ENCODE measurements around the gene PTPRM.

PTPRM gene

DNA sequence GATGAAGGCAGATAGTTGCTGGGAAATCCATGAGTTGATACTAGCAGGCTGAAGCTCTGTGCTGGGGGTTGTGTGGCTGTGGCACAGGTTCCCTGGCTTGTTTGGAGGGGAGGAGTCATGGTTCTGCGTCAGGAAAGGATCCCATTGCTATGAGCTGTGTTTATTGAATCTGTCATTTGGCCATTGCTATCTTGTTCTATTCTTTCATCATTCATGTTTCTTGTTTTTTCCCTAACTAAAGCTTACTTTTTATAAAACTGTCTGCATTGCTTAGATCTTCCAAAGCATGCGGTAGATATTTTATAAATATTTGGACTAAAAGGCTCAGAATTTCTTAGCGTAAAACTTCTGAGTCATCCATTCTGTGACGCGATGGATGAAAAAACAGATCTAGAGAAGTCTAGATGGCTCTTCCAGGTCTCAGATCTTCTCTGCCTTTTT is 335.3 kb downstream of the PTPRM start:
- DNase-seq: no peak

DNA sequence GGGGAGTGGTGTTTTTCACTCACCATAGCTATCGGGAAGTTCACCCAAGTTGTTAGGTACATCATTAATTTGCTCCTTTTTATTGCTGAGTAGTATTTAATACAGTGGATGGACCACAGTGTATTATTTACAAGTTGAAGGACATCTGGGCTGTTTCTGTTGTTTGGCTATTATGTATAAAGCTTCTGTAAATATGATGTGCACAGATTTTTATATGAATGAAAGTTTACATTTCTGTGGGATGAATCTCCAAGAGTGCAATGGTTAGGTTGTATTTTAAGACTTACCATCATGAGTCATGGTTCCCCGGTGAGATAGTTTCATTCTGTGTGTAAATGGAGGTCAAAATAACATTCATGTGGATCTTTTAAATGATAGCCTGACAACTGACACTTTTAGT is 337.4 kb downstream of the PTPRM start:
- no peak for DNase-seq

DNA sequence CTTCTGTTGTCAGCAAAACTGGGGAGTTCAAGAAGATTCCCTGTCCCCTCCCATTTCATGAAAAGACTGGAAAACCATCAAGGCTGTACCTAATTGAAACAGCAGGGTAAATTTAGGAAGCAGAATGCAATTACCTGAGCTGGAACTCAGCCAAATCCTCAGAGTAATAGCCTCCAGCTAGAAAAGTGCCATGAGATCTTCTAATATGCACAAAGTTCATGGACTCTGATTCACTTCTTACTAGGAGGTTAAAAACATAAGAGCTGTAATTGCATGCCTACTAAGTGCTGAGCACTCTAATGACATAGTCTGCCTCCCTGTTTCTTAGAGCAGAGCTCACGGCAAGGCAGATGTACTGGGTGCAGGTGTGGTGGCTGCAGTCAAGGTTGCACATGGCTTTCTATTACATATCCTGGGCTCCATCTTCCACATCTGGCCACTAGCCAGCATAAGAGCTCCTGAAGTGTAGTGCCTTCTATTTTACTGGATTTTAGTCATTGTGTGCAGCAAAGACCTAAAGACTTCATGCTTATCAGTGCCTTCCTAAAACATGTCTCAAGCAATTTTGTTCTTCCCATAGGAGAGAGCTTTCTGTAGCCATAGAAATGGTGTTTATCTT is 341.7 kb downstream of the PTPRM start:
- DNase-seq: no peak

DNA sequence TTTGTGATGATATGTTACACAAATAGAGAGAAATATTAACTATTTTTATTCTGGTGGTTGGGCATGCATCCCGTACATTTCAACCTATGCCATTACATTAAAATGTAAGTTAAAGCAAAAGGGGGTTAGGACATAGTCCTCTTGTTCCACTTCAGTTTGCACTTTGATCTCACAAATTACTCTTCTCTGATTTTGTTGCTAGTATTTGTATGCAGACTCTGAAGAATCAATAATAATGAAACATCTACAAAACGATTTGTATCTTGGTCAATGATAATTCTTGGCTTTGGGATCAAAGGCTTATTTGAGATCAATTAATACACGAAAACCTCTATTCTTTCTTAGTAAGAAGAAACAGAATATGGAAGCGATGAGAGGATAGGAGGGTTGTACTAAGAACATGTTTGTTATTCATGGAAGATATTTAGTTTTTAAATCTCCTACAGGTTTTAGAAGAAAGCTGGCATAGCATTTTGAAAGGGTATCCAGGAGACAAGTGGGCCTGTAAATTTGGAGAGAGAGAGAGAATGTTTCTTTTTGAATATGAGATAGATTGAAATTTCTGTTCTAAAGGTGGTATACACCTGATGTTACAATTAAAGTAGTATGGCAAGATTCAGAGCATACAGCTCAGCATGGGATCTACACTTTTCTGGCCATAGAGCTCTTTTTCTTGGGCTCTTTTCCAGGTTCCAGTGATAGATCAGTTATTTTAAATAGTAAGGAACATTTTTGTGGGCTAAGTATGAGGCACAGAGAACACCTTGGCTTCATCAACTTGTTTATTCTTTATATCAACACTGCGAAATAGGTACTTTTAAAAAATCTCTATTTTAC is 347.9 kb downstream of the PTPRM start:
- no peak for DNase-seq

DNA sequence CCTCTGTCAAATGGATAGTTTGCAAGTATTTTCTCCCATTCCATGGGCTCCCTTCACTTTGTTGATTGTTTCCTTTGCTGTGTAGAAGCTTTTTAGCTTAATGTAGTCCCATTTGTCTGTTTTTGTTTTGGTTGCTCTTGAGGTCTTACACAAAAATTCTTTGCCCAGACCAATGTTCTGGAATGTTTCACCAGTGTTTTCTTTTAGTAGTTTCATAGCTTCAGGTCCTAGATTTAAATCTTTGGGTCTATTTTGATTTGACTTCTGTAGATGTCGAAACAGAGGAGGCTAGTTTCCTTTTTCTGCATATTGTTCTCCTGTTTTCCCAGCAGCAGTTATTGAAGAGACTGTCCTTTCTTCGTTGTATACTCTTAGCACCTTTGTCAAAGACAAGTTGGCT is 351.6 kb downstream of the PTPRM start:
- DNase-seq: no peak

DNA sequence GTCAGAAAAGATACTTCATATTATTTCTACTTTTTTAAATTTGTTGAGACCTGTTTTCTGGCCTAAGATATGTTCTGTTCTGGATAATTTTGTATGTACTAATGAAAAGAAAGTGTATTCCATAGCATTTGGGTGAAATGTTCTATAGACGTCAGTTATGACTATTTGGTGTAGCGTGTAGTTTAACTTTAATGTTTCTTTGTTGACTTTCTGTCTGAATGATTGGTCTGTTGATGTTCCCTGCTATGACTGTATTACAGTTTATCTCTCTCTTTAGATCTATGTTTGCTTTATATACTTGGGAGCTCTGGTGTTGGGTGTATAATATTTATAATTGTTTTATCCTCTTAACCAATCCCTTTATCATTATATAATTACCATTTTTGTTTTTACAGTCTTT is 352.4 kb downstream of the PTPRM start:
- DNase-seq: no peak

DNA sequence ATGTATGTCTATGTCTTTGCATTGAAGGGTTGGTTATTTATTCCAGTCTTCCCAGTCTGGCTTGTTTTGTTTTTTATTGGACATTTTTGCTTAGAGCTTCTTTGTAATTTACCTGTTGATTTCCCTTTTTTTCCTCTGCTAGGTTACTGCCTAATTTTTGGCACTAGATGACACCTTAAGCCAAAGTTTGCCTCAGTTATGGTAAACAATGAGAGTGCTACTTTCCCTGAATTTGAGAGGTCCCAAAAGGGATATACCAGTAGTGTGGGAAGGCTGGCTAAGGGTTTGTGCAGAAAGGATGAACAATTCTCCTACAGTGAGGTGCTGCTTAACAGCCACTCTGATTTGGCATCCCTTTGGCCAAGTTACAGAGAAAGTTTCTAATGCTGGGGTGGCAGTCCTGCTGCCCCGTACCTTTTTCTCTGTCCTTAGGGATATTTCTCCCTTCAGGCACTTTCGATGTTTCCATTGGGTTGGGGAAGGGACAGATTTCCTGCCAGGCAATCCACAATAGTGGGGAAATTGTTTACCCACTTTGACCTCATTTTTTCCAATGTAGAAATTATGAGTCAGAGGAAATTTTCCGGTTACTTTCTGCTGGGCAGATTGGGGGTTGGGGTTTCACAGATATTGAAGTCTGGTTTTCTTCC is 354.9 kb downstream of the PTPRM start:
- no peak for DNase-seq

DNA sequence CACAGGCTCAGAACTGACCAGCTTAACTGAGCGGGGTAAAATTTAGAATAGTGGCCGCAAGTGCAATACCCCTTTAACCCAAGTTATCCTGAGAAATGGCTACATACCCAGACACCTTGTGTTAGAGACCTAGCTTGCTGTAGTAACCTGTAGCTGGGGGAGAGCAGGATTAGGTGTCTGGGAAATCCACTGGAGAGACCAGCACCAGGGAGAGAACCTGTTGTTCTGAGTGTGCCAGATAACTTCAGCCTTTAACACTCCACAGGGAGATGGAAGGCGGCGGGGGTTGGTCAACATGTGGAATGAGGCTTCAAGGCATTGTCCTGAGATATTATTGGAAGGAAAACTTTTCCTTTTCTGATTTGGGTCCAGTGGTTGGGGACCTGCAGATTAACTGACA is 356.0 kb downstream of the PTPRM start:
- DNase-seq: no peak

DNA sequence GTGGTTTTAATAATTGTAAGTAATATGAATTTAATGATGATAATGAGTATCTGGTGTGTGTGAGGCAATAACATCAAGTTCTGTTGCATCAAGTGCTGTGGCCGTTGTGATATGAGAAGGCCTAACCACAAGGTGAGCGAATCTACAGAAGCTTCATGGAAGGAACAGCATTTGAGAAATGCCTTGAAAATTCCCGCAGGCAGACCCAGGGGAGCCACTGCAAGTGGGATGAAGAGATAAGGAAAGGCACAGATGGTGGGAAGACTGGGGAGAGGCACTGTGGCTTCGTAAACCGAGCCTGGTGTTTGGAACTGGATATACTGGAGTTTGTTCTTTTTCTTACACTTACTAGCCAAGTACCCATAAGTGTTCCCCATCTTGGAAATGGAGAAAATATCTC is 357.5 kb downstream of the PTPRM start:
- peak in 1 of 2 experiments; percentile 68 for DNase-seq

DNA sequence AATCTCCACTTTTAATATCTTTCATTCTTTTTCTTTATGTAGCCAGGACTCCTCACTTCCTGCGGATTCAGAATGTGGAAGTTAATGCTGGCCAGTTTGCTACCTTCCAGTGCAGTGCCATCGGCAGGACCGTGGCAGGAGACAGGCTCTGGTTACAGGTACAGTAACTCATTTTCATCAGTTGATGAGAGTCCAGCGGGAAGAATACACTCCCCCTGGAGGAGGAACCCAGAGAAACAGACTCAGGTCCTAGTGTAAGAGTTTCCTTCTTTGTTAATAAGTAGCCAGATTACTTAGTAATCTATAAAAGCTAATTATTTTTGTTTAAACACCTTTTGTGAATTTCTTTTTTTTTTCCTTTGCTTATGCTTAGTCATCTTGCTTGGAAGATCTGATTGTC is 359.4 kb downstream of the PTPRM start:
- peak; percentile 19 to 55 for DNase-seq

DNA sequence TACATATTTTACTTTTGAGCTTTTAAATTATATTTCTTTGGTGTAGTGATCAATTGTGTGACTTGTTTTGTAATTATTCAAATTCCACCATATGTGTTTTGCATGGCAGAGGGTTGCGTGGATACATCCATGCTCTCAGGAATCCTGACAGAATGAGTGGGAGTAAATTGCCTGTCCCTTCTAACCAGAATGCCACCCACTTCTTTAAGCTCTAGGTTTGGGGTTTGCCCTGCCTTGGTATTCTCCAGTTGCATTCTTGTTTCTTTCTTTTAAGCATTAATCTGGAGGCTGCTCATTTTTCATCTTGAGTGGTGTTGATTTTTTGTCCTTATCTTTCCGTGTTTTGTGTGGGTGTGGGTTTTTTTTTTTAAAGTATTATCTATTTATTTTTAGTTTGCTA is 360.0 kb downstream of the PTPRM start:
- no peak for DNase-seq

DNA sequence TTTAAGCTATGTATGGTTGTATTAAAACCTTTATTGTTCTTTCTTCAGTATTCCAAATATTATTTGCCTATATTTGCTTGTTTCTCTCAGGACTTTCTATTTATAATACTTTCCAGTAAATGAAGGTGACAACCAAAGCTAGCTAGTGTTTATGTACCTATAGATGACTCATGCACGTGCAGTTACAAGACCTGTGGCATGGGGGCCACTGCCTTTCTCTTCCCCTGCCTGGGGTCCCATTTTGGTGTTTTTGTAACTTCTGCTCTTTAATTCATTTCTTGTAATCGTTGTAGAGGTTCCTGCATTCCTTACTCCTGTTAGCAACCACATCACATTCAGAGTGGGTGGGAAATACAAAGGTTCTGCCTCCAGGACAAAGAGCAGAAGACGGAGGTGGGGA is 364.6 kb downstream of the PTPRM start:
- DNase-seq: no peak

DNA sequence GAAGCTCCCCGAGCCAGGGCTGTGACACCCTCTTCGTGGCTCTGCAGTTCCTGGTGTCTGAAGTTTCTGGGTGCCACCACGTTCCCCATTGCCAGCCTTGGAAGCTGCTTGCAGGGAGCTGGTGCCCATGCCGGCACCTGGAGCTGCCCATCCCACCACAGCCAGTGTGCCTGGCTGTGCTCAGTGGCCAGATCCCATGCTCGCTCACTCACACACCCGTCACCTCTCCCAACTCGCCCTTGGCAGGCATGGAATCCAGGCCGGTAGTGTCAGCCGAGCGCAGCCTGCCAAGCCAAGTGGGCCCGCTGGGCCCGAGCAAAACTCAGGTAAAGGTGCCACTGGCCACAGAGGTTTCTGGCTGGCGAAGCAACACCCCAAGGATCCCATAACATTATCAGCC is 370.2 kb downstream of the PTPRM start:
- DNase-seq: no peak

DNA sequence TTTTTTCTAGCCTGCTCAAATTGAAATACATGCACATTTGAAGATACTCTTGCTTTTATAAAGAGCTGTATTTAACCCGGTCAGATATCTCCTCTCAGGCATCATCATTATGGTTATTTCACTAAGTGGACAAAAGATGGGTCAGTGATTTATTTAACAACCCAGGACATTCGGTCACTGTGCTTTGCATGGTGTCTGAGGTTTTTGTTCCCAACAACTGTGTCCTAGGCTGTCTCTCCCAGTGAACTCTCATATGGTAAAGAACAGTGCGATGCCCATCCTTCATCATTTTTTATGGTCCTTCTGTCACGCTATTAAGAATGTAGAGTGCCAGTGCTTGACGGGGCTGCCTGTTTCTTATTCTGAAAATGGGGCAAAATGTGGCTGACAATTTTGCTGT is 372.4 kb downstream of the PTPRM start:
- DNase-seq: no peak

DNA sequence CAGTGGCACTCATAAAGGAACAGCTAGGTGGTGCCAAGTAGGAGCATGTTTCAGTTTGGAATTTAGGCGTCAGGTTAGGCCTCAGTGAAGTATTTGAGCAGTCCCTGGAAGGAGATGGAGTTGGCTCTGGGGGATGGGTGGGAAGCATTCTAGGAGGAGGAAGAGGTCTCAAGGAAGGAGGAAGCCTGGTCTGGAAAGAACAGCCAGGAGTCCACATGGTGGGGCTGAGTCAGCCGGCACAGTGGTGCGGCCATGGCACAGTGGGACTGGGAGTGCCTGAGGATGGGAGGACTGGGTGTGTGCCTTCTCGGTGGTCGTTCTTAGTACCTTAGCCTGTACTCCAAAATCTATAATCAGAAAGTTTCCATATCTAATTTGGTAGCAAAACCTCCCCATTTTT is 373.3 kb downstream of the PTPRM start:
- no peak for DNase-seq

DNA sequence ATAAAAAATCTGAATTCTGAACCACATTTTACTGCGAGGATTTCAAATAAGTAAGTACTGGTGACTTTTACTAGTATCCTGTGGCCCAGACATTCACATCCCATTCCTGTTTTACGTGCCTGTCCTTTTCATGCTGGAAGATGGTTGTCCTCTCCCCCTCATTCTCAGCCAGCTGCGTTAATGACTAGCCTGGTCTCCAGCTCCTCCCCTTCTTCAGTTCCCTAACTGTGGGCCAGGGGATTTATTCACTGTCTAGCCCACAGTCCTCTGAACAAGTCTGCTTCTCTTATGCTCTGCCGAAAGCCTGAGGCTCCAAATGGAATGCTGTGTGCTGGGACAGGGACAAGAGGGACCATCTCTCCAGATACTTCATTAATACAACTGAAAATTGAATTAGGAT is 373.9 kb downstream of the PTPRM start:
- no peak for DNase-seq

DNA sequence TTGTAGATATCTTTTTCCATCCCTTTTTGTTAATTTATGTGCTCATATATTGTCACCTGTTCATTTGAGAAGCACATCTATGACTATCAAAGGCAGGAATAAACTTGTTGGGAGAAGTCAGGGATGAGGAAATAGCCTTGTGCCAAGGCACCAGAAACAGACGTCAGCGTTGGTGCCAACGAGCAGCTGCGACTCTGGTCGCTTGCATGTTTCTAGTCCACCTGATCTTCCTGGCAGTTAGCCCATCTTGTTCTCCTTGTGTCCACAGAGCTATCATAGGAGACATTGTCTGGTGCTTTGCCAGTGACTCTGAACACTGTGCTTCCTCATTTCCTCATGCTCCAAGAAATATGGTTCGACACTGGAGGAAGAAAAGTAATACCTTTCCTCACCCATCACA is 374.4 kb downstream of the PTPRM start:
- DNase-seq: peak; percentile 41 to 46

DNA sequence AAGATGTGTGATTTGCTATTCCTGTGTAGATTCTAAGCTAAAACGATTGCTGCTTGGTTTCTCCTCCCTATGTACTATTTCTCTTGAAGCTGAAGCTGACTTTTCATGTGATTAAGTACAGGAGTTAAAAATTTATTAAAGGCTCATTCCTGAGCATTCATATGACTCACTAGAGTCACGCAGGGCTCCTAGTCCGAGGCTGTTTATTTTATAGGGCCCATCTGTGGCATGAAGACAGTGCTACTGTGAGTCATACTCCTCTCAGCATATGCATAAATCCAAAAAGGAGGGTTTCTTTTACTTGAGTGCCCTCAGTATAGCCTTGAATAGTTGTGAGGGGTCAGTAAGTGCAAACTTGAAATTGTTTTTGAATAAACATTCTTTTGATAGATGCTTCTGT is 378.8 kb downstream of the PTPRM start:
- no peak for DNase-seq

DNA sequence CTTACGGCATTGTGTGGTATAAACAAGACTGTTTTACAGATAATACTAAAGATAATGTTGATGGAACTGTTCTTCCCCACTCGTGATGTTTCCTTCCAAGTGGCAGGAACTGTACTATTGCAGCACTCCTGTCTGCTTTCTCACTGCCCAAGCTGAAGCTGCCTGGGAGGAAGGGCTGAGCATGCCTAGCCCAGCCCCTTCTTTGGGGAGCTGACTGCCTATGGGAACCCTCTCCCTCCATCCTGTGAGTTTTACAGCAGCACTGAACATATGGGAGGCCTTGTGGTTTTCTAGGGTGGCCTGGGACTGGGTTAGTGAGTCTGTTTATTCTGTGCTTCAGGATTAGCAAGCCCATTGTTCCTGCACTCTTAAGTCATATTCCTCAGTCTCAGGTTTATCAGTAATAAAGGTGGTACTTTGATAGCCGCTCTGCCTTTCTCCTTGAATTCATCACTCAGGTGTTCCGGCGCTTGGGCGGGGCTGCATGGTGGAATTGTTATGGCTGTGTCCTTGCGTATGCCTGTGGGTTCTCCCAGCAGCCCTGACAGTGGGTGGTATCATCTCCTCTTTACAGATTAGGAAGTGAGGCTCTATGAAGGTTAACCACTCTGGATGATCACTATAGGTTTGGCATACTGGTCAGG is 379.7 kb downstream of the PTPRM start:
- DNase-seq: peak in 1 of 2 experiments; percentile 35

DNA sequence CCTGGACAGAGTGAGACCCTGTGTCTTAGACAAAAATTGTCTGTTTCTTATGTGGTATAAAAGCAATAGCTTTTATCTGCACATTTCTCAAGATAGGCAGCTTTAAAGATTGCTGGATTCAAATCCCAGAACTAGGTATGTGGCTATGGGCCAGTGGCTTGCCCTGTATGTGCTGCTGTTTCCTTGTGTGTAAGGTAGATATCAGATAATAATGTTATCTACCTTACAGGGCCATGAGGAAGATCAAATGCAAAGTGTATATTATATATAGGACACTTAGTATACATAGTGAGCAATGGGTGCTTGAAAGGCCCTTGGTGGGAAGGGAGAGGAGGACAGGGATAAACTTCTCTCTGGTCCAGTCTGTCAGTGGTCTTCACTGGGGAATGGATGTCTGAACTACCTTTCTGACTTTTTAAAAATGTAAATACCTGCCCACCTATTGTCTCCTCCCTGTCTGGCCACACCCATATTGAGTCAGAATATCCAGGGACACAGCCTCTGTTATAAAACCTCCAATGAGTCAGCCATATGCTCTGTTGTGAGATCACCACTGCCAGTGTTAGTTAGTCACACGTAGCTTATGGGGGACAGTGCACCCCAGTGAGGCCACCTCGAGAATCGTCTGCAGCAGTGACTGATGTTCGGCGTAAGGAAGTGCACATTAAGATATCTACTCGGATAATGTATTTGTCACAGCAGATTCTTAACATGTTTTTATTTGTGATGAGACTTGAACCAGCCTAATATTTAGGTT is 383.4 kb downstream of the PTPRM start:
- no peak for DNase-seq

DNA sequence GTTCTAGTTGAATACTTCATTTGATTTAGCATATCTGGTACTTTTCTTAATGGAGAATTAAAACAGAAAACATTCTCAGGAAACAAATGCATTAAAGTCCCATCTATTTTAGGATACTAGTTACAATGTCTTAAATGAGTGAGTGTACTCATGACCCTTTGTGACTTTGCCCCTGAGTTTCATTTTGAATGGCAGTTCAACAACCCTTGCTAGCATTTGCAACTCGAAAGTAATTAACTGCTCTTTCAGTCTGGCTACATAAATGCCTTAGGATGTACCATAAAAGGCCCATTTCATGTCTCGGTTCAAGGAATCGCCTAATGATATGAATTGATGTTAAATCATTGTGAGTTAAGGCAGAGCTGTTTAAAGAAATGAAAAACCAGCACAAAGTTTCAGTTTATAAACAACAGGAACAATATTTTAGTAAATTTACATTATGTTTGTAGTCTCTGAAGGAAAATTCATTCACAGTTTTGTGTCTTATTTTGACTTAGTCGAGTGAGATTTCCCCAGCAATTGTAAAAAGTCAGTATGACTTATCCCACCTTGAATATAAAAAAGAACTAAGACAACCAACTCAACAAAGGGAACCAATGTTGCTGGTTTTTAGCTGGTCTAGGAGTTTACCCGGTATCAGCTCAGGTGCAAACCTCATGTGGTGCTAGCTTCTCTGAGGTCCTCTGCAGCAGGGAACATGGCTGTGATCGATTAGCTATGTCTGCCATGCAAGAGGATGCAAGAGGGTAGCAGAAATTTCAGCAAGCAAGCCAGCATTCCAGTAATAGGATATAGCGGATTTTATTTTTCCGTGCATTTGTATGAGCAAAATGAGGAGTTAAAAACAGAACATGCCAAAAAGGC is 386.2 kb downstream of the PTPRM start:
- DNase-seq: no peak

DNA sequence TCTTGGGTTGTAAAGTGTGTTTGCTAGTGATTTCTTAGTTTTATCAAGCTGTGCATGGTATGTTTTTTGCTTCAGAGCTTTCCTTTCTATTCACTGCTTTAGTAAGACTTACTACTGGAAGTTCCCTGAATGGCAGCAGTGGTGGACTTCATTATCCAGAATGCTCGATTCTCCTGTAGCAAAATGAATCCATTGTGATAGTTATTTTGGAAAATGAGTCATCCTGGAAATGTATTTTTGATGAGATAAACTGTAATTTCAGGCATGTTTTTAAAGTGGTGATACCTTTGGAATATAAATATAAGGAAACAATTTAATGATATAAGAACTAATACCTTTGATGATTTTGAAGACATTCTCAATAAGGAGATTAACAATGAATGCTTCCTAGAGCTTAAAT is 387.1 kb downstream of the PTPRM start:
- no peak for DNase-seq

Measured in NCI-H524 (cell line).